Raji (cell line): ENCODE measurements around the gene PLPP1.

Experiments used
- POLR2A ChIP-seq: IDR thresholded peaks from 2 replicates; pipeline ENCODE4 v1.6.1; 2011; ENCODE audit warnings: low read depth, low read length, control low read depth; ENCODE audit not compliant: insufficient read depth

PLPP1 gene

DNA sequence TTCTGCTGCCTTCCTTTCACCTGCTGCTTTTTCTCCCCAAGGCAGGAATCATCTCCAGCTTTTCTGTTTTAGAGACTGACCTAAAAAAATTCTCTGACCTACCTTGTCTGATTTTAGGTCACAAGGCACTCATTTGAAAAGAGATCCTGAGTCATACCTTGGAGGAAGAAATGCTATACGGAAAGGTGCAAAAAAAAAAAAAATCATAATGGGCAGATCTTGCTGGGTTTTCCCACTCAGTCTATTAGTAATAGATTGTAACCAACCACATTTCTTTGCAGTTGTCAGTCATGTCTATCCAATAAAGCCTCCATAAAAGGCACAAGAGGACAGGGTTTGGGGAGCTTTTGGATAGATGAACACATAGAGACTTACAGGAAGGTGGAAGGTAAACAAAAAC, 157.0 kb downstream of the PLPP1 start:
- TF ChIP-seq POLR2A, result no peak
